ENCODE results near the gene SPRR1B. TPM values are rescaled to one million over a fixed set of nuclear protein-coding genes. Genes with fewer than 3 reads are reported as not detected.

SPRR1B gene
- total RNA-seq, 1 experiment from 2014 or later, result 0.66 TPM

DNA sequence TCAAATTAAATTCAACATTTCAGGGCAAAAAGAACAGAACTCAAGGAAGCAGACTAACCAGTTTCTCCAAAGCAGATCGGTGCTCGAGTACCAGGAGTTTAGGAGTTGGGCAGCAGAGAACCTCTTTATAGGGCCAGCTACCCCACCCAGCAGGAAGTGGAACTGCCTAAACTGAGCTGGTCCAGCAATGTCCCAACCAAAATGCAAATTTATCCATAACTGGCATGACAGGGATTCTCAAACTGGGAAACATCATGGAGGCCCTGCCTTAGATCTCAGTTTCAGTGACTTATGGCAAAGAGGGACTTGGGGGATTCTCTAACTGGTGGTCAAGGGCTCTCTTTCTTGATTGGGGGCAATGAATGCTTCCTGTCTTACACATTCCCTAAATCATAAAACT, 40.5 kb downstream of the SPRR1B start, which contains the start of gene SPRR2B:
Gene SPRR2B, minus strand, starts transcription at position 101 of the 400 bp plus-strand sequence. CDS start 772 bp downstream, outside the sequence.
- H3K9me3 ChIP-seq (ENCODE audit: control insufficient read depth in 1 of 2, insufficient read depth in 1 of 2, low read depth in 1 of 2, low read length in 2 of 2), result no peaks in the 10 kb centered on the region
- no peak within 1 kb of the TSS for H3K4me2 ChIP-seq (ENCODE audit: low read length)
- POLR2A ChIA-PET, result no interaction called here
- CTCF ChIA-PET, result no interaction called here
- H3K9me2 ChIP-seq (ENCODE audit: insufficient read depth), result no peaks in the 10 kb centered on the region
- no peaks in the 10 kb centered on the region for H3K4me1 ChIP-seq (ENCODE audit: control insufficient read depth in 1 of 2, insufficient read depth in 2 of 2, low read length in 2 of 2)
- no TSS peak for BruUV-seq (replicated peaks)
- no peak for DNase-seq (ENCODE audit: low read depth, low spot score)
- ATAC-seq, result no peak
- no peaks in the 10 kb centered on the region for H3K79me2 ChIP-seq (ENCODE audit: insufficient read depth, low read length)
- H3K27ac ChIP-seq (ENCODE audit: low read depth, low read length), result no peak within 1 kb of the TSS
- no peaks in the 10 kb centered on the region for H3K36me3 ChIP-seq (ENCODE audit: control insufficient read depth in 1 of 2, insufficient read depth in 2 of 2, low read length in 2 of 2)
- TF ChIP-seq EZH2phosphoT487 (IDR thresholded peaks at IDR 0.05; ENCODE audit: borderline replicate concordance) (no peak), SRF (IDR thresholded peaks at IDR 0.05; ENCODE audit: low read depth) (no peak)
- H3K9ac ChIP-seq (ENCODE audit: low read length), result no peak within 1 kb of the TSS
- intact Hi-C loops (cut with micrococcal nuclease), result no loop called here
- peaks cover 24% of the 10 kb centered on the region for H3K27me3 ChIP-seq (ENCODE audit: insufficient read depth, low read length)
- no peak within 1 kb of the TSS for H2AFZ ChIP-seq (ENCODE audit: low read depth, low read length, poor library complexity, severe bottlenecking)
- H4K20me1 ChIP-seq (ENCODE audit: insufficient read depth), result no peaks in the 10 kb centered on the region
- RAD21 ChIA-PET (ENCODE audit: low non-redundant PET in 1 of 2, low total read pairs in 2 of 2, uncharacterized antibody in 2 of 2, unreplicated experiment in 2 of 2), result no interaction called here
- no peak within 1 kb of the TSS for H3K4me3 ChIP-seq (replicated peaks in 1 of 2; ENCODE audit: low read depth in 1 of 2, low read length in 2 of 2)

DNA sequence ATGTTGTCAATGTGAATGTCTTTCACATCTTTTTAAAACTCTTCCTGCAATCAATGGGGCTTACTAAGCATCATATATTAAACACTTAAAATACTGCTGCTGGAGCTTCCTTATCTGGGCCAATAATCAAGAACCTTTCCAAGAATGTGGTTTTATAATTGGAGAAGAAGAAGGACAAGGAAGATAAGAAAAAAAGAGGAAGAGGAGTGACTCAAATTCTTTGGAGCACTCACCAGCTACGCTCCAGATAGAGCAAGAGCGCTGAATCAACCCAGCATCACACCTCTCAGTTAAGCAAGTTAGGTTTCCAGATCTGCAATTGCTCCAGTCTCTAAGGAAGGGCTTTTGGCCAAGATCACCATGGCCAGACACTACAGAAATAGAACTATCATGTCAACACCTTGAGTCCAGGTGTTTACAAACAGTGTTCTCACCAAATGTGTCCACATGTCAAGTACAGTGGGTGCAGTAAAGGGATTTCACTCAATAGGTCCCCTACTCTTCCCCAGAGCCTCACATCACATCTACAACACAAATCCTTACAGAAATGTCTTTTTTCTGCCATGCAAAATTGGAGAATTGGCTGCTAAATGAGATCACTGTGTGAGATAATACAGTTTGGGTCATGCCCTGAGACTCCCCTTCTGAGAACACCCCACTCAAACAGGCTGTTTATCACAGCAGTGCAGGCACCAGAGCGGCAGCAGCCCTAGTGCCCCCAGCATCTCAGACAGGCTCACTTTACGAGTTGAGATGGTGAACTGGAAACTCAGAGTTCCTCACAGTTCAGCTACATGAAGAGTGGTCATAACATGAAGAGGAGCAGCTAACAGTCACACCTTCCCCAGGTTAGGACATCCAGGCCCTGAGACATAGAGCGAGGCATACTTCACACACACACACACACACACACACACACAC, 42.1 kb downstream of the SPRR1B start:
- no peak overlapping the region for H3K4me3 ChIP-seq (replicated peaks in 1 of 2; ENCODE audit: low read depth in 1 of 2, low read length in 2 of 2)
- BruUV-seq (replicated peaks), result no TSS peak
- H3K79me2 ChIP-seq (ENCODE audit: insufficient read depth, low read length), result no peaks in the 10 kb centered on the region
- no peak for ATAC-seq
- H3K27me3 ChIP-seq (ENCODE audit: insufficient read depth, low read length), result peaks cover 13% of the 10 kb centered on the region
- no peaks in the 10 kb centered on the region for H3K9me2 ChIP-seq (ENCODE audit: insufficient read depth)
- no peaks in the 10 kb centered on the region for H4K20me1 ChIP-seq (ENCODE audit: insufficient read depth)
- H2AFZ ChIP-seq (ENCODE audit: low read depth, low read length, poor library complexity, severe bottlenecking), result no peak overlapping the region
- ChIA-PET POLR2A (no interaction called here), RAD21 (ENCODE audit: low non-redundant PET in 1 of 2, low total read pairs in 2 of 2, uncharacterized antibody in 2 of 2, unreplicated experiment in 2 of 2) (no interaction called here), CTCF (no interaction called here)
- intact Hi-C loops (cut with micrococcal nuclease), result loop anchor here (1.0 kb wide), 1 partner anchor 20 kb away; no protein-coding TSS in a partner anchor
- DNase-seq (ENCODE audit: low read depth, low spot score), result no peak
- H3K27ac ChIP-seq (ENCODE audit: low read depth, low read length), result no peak overlapping the region
- H3K4me1 ChIP-seq (ENCODE audit: control insufficient read depth in 1 of 2, insufficient read depth in 2 of 2, low read length in 2 of 2), result no peaks in the 10 kb centered on the region
- TF ChIP-seq ELF1 (IDR thresholded peaks at IDR 0.05; ENCODE audit: borderline replicate concordance, low read depth) (no peak), CBX3 (IDR thresholded peaks at IDR 0.05; ENCODE audit: low read depth) (no peak), EZH2phosphoT487 (IDR thresholded peaks at IDR 0.05; ENCODE audit: borderline replicate concordance) (no peak), POLR2A (IDR thresholded peaks at IDR 0.05; ENCODE audit: borderline replicate concordance, extremely low read depth, insufficient read depth, insufficient read length) (no peak), TCF7L2 (IDR thresholded peaks at IDR 0.05; ENCODE audit: borderline replicate concordance, extremely low read depth, insufficient read depth, insufficient read length) (no peak), SP1 (IDR thresholded peaks at IDR 0.05; ENCODE audit: low read depth) (no peak), EGR1 (IDR thresholded peaks at IDR 0.05; ENCODE audit: low read depth) (no peak), POLR2AphosphoS5 (IDR thresholded peaks at IDR 0.05; ENCODE audit: low read depth, low read length) (no peak), SIN3A (IDR thresholded peaks at IDR 0.05; ENCODE audit: low read depth) (no peak), JUND (IDR thresholded peaks at IDR 0.05) (no peak), FOSL1 (IDR thresholded peaks at IDR 0.05; ENCODE audit: low read depth) (no peak), EZH2 (IDR thresholded peaks at IDR 0.05) (no peak), SRF (IDR thresholded peaks at IDR 0.05; ENCODE audit: low read depth) (no peak), CEBPB (IDR thresholded peaks at IDR 0.05; ENCODE audit: low read depth) (no peak)
- TF ChIP-seq, protein P1, sequence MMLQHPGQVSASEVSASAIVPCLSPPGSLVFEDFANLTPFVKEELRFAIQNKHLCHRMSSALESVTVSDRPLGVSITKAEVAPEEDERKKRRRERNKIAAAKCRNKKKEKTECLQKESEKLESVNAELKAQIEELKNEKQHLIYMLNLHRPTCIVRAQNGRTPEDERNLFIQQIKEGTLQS (IDR thresholded peaks at IDR 0.05), result no peak
- TF ChIP-seq, protein P2, sequence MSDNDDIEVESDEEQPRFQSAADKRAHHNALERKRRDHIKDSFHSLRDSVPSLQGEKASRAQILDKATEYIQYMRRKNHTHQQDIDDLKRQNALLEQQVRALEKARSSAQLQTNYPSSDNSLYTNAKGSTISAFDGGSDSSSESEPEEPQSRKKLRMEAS (IDR thresholded peaks at IDR 0.05), result no peak
- H3K9me3 ChIP-seq (ENCODE audit: control insufficient read depth in 1 of 2, insufficient read depth in 1 of 2, low read depth in 1 of 2, low read length in 2 of 2), result no peaks in the 10 kb centered on the region
- no peak overlapping the region for H3K4me2 ChIP-seq (ENCODE audit: low read length)
- no peak overlapping the region for H3K9ac ChIP-seq (ENCODE audit: low read length)
- no peaks in the 10 kb centered on the region for H3K36me3 ChIP-seq (ENCODE audit: control insufficient read depth in 1 of 2, insufficient read depth in 2 of 2, low read length in 2 of 2)

Data from HCT116 (cell line).